ENCODE measurements around the gene PRR13.
A peak's percentile ranks its signal among the peaks of the same experiment; 100 is the strongest.
"Not testable (repeated sequence)": the region's sequence is repeated elsewhere in the genome, so short reads cannot be mapped to it uniquely, and the experiment has no call there.

Gene PRR13, protein sequence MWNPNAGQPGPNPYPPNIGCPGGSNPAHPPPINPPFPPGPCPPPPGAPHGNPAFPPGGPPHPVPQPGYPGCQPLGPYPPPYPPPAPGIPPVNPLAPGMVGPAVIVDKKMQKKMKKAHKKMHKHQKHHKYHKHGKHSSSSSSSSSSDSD

GRCh38 chr12:53441040-53441833, at the start of gene PRR13:
Gene PRR13 (plus strand): TSS chr12:53441734. CDS start chr12:53442715, 981 bp downstream.
- DNase-seq = peak; percentile 99

GRCh38 chr12:53399896-53400295, 41.6 kb upstream of the PRR13 start:
- no peak for DNase-seq

GRCh38 chr12:53402351-53402750, 39.2 kb upstream of the PRR13 start:
- DNase-seq = not testable (repeated sequence)

GRCh38 chr12:53402871-53403270, 38.7 kb upstream of the PRR13 start:
- no peak for DNase-seq

DNA sequence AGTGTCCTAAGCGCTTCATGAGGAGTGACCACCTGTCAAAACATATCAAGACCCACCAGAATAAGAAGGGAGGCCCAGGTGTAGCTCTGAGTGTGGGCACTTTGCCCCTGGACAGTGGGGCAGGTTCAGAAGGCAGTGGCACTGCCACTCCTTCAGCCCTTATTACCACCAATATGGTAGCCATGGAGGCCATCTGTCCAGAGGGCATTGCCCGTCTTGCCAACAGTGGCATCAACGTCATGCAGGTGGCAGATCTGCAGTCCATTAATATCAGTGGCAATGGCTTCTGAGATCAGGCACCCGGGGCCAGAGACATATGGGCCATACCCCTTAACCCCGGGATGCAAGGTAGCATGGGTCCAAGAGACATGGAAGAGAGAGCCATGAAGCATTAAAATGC, 30.6 kb upstream of the PRR13 start:
- no peak for DNase-seq

GRCh38 chr12:53413485-53414204, 27.9 kb upstream of the PRR13 start:
- DNase-seq = no peak

DNA sequence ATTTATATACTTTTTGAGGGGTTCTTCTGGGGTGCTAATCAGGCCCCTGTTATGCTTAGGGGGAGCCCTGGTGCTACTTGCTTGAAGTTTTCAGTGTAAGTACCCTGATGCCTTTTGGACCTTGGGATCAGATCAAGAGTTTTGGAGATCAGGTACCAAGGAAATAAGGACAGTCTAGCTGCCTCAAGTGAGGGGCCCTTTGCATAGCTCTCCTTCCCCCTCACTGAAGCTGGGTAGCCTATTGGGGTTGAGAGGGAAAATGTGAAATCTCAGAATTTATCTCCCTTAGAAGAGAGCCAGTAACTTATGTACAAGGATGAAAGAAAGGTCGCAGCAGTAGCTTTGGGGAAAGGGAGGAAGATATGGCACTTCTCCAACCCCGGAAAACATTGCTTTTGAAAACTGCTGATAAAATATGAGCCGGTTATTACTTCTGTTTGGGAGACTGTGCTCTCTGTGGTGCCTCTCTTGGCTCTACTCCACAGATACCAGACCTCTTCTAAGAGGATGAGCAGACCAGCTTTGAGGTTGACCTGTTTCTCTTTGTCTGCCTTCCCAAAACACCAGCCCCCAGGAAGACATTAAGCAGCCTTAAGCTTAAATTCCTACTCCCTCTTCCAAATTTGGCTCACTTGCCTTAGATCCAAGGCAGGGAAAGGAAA, 26.6 kb upstream of the PRR13 start:
- DNase-seq = peak; percentile 6

- DNase-seq = peak; percentile 9
Observed at GRCh38 chr12:53415752-53416389, 25.7 kb upstream of the PRR13 start.

DNA sequence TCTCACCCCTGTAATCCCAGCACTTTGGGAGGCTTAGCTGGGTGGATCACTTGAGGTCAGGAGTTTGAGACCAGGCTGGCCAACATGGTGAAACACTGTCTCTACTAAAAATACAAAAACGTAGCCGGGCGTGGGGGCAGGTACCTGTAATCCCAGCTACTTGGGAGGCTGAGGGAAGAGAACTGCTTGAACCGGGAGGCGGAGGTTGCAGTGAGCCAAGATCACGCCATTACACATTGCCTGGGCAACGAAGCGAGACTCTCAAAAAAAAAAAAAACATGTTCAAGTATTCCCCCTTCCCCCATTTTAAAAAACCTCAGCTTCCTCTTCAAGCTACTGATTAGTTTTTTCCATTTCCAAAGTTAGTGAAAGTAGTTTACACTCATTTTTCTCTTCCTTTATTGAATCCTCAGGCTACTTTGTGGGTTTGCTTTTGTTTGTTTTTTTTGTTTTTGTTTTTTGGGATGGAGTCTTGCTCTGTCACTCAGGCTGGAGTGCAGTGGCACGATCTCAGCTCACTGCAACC, 24.2 kb upstream of the PRR13 start:
- DNase-seq = not testable (repeated sequence)

- no peak for DNase-seq
Observed at GRCh38 chr12:53418221-53418620, 23.3 kb upstream of the PRR13 start.

DNA sequence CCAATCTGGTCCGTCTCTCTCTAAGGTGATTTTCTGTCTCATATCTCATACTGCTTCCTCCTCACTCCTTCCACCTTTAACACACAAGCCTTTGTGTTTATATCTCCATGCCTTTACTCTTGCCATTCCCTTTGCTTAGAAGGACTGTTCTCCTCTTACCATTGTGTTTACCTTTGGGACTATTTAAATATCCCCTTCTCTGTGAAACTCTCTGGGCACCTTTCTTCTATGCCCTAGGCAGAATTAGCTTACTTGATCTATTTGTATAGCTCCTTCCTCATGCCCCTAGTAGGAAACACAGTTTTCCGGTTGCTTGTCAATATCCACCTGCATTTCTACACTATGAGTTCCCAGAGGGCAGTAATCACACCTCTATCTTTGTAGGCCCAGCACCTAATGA, 21.8 kb upstream of the PRR13 start:
- no peak for DNase-seq

DNA sequence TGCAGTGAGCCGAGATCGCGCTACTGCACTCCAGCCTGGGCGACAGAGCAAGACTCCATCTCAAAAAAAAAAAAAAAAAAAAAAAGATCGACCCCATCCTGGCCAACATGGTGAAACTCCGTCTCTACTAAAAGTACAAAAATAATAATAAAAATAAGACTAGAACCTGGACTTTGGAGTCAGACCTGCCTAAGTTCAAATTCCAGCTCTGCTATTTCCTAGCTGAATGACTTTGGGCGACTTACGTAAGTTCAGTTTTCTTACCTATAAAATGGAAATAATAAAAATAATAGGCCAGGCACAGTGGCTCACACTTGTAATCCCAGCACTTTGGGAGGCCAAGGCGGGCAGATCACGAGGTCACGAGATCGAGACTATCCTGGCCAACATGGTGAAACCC, 19.3 kb upstream of the PRR13 start:
- DNase-seq = not testable (repeated sequence)

GRCh38 chr12:53423597-53423996, 17.9 kb upstream of the PRR13 start, which contains the start of gene AMHR2:
Gene AMHR2 (plus strand): TSS chr12:53423855. CDS start chr12:53423935, 80 bp downstream.
- no peak for DNase-seq

DNA sequence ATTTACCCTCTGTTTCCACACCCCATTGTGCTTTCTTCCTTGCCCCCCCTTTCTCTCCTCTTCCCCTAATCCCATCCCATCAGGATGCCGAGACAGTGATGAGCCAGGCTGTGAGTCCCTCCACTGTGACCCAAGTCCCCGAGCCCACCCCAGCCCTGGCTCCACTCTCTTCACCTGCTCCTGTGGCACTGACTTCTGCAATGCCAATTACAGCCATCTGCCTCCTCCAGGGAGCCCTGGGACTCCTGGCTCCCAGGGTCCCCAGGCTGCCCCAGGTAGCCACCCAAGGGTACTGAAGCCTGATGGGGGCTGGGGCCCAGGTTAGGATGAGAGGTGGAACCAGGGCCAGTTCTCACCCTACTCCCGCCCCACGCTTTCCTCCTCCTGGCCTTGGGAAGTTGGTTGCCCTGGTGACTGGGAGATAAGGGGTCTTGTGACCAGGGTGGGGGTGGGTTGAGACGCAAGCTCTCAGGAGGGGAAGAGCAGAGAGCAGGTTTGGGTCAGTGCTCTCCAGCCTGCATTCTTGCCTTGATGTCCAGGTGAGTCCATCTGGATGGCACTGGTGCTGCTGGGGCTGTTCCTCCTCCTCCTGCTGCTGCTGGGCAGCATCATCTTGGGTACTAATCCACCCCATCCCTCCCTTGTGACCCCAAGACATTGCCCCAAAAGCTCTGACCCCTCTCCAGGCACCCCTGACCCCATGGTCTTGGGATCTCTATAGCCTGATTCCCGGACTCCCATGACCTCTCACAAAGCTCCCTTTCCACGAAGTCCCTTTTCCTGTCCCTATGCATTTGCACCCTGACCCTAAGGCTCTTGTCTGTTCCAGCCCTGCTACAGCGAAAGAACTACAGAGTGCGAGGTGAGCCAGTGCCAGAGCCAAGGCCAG, 16.7 kb upstream of the PRR13 start:
- DNase-seq = no peak

DNA sequence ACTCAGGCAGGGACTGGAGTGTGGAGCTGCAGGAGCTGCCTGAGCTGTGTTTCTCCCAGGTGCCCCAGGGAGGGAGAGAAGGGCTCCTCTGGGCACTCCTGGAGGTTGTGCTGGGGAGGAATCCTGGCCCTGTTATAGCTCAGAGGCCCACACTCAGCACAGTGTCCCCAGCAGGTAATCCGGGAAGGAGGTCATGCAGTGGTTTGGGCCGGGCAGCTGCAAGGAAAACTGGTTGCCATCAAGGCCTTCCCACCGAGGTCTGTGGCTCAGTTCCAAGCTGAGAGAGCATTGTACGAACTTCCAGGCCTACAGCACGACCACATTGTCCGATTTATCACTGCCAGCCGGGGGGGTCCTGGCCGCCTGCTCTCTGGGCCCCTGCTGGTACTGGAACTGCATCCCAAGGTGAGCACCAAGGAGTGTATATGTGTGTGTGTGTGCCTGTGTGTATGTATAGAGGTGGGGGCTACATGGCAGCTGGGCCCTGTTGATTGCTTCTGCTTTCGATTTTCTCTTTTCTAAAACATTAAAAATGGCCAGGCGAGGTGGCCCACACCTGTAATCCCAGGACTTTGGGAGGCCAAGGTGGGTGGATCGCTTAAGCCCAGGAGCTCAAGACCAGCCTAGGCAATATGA, 15.9 kb upstream of the PRR13 start:
- no peak for DNase-seq

DNA sequence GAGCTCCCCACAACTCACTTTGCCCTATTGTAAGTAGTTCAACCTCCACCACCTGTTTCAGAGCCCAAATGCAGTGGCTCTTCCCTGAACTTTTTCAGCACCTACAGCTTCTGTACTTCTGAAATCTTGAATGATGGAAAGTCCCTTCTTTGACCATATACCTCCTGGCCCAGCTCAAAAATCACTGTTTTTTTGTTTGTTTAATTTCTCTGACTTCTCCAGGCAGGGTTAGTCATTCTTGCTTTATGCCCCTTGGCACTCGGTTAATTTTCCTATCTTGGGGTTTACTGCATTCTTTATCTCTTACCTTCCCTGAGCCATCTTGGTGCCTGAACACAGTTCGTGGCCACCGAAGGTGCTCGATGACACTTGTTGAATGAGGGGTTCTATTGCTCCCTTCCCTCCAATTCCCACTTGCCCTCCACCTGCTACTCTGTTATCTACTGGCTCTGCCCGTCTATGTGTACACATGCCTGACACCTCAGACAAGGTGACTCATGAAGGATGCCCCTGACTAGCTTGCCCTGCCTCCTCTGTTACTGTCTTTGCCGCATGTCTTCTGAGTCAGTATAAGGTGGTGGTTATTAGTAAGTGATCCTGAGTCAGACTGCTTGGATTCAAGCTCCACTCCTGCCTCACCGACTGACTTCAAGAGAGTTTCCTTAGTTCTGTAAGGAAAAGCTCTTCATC, 13.5 kb upstream of the PRR13 start:
- peak; percentile 80 for DNase-seq

DNA sequence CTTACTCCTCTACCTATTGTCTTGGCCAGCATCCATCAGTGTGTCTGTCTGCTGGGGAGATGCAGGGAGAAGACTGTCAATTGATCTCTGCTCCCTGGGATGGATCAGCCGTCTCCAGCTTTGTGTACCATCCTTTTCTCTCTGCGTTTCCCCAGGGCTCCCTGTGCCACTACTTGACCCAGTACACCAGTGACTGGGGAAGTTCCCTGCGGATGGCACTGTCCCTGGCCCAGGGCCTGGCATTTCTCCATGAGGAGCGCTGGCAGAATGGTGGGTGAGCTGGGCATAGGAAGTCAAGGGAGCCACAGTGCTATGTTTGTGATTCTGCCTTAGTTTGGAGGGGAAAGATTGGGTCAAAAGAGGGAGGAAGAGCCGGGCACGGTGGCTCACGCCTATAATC, 12.8 kb upstream of the PRR13 start:
- no peak for DNase-seq

- DNase-seq = no peak
Observed at GRCh38 chr12:53430116-53430515, 11.4 kb upstream of the PRR13 start.

GRCh38 chr12:53431187-53431586, 10.3 kb upstream of the PRR13 start:
- DNase-seq = peak; percentile 8

- DNase-seq = not testable (repeated sequence)
Observed at GRCh38 chr12:53435326-53435725, 6.2 kb upstream of the PRR13 start.
